A549 (cell line): ENCODE results near the gene IPO11.

Experiments used
- CHD2 ChIP-seq: fragments of 150-350 bp; IDR thresholded peaks from 2 replicates; pipeline ENCODE4 v1.6.1; 2014; ENCODE audit warnings: low read length; ENCODE audit not compliant: partially characterized antibody
- POLR2A ChIP-seq: IDR thresholded peaks from 2 replicates; pipeline ENCODE4 v1.6.1; 2012; ENCODE audit warnings: mild to moderate bottlenecking, low read length
- RARB ChIP-seq: fragments of 250-450 bp; sonication (Bioruptor Pico); IDR thresholded peaks from 2 replicates; pipeline ENCODE4 v1.8.0; 2021; ENCODE audit warnings: mild to moderate bottlenecking, moderate library complexity
- TF ChIP-seq, protein P1 (sequence below): fragments of >200 bp; sonication (Bioruptor Twin); formaldehyde crosslinking; IDR thresholded peaks from 3 replicates; pipeline ENCODE4 v1.5.1; 2016
- TF ChIP-seq, protein P2 (sequence below): IDR thresholded peaks from 2 replicates; pipeline ENCODE4 v1.6.1; 2012

DNA sequence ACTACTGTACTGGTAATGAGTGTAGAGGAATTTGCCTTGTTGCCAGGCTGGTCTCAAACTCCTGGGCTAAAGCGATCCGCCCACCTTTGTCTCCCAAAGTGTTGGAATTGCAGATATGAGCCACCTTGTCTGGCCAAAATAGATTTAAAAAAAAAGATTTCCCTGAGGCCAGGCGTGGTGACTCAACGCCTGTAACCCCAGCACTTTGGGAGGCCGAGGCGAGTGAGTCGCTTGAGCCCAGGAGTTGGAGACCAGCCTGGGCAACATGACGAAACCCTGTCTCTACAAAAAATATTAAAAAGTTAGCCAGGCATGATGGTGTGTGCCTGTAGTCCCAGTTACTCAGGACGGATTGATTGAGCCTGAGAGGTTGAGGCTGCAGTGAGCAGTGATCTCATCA, 62.5 kb downstream of the IPO11 start:
- TF ChIP-seq, protein P1, sequence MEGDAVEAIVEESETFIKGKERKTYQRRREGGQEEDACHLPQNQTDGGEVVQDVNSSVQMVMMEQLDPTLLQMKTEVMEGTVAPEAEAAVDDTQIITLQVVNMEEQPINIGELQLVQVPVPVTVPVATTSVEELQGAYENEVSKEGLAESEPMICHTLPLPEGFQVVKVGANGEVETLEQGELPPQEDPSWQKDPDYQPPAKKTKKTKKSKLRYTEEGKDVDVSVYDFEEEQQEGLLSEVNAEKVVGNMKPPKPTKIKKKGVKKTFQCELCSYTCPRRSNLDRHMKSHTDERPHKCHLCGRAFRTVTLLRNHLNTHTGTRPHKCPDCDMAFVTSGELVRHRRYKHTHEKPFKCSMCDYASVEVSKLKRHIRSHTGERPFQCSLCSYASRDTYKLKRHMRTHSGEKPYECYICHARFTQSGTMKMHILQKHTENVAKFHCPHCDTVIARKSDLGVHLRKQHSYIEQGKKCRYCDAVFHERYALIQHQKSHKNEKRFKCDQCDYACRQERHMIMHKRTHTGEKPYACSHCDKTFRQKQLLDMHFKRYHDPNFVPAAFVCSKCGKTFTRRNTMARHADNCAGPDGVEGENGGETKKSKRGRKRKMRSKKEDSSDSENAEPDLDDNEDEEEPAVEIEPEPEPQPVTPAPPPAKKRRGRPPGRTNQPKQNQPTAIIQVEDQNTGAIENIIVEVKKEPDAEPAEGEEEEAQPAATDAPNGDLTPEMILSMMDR = no peak
- TF ChIP-seq CHD2 (no peak), RARB (CRISPR knock-in tag) (no peak), POLR2A (no peak)
- TF ChIP-seq, protein P2, sequence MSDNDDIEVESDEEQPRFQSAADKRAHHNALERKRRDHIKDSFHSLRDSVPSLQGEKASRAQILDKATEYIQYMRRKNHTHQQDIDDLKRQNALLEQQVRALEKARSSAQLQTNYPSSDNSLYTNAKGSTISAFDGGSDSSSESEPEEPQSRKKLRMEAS = no peak
